ENCODE measurements around the gene TCL1A.

DNA sequence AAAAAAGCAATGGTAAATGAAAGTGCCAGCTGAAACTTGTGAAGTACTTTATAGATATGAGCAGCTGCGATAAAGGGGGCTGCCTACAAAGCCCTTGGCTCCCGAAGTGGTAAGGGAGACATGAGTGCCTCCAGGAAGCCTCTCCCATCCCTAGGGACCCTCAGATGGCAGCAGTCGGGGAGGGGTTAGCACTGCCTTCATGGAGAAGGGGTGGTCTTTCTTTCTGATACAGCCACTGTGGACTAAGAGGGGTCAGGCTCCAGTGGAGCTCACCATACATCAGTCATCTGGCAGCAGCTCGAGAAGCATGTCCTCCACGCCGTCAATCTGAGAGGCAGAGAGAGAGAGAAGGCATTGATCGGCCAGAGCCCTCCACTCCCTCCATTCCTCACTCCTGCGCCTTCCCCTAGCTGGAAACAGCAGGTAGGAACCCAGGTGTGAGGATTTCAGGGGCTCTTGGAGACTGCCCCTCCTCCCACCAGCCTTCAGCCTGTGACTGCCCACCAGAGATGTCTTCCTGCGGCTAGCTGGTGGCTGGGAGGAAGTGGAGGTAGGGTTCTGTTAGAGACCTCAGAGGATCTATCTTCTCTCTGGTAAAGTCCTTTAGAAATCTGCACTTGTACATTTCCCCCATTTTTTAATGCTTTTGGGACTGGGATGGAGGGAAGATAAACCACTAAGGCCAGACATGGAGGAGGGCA lies 2.3 kb downstream of the TCL1A start:
- TF ChIP-seq, protein P1, sequence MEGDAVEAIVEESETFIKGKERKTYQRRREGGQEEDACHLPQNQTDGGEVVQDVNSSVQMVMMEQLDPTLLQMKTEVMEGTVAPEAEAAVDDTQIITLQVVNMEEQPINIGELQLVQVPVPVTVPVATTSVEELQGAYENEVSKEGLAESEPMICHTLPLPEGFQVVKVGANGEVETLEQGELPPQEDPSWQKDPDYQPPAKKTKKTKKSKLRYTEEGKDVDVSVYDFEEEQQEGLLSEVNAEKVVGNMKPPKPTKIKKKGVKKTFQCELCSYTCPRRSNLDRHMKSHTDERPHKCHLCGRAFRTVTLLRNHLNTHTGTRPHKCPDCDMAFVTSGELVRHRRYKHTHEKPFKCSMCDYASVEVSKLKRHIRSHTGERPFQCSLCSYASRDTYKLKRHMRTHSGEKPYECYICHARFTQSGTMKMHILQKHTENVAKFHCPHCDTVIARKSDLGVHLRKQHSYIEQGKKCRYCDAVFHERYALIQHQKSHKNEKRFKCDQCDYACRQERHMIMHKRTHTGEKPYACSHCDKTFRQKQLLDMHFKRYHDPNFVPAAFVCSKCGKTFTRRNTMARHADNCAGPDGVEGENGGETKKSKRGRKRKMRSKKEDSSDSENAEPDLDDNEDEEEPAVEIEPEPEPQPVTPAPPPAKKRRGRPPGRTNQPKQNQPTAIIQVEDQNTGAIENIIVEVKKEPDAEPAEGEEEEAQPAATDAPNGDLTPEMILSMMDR (IDR thresholded peaks at IDR 0.05) = no peak
- TF ChIP-seq EZH2phosphoT487 (IDR thresholded peaks at IDR 0.05) = no peak

Data from neural progenitor cell (in vitro differentiated cells).